GM18526 (cell line): ENCODE results near the gene BTG3.

ENCODE experiments used
- POLR2A ChIP-seq: IDR thresholded peaks from 3 replicates; pipeline ENCODE4 v1.6.1; 2011; ENCODE audit not compliant: insufficient read length; ENCODE audit errors: extremely low read depth

BTG3 gene

GRCh38 chr21:17610911-17611310 is 1.8 kb downstream of the BTG3 start:
- TF ChIP-seq POLR2A, result no peak

GRCh38 chr21:17609681-17610080 is 3.0 kb downstream of the BTG3 start:
- TF ChIP-seq POLR2A, result no peak

GRCh38 chr21:17607684-17608083 is 5.0 kb downstream of the BTG3 start:
- no peak for TF ChIP-seq POLR2A

GRCh38 chr21:17602874-17603273 is 9.8 kb downstream of the BTG3 start:
- TF ChIP-seq POLR2A, result no peak

GRCh38 chr21:17598437-17598836 is 14.3 kb downstream of the BTG3 start:
- TF ChIP-seq POLR2A, result no peak

GRCh38 chr21:17597680-17598079 is 15.0 kb downstream of the BTG3 start:
- no peak for TF ChIP-seq POLR2A

GRCh38 chr21:17590430-17590829 is 22.3 kb downstream of the BTG3 start:
- no peak for TF ChIP-seq POLR2A

- TF ChIP-seq POLR2A, result no peak
These were observed 26.7 kb downstream of the BTG3 start for GRCh38 chr21:17585875-17586450.

GRCh38 chr21:17583898-17584297 is 28.8 kb downstream of the BTG3 start:
- TF ChIP-seq POLR2A, result no peak

- no peak for TF ChIP-seq POLR2A
These were observed 32.4 kb downstream of the BTG3 start for GRCh38 chr21:17580319-17580718.

GRCh38 chr21:17578876-17579275 is 33.8 kb downstream of the BTG3 start:
- no peak for TF ChIP-seq POLR2A

- TF ChIP-seq POLR2A, result no peak
These were observed 34.5 kb downstream of the BTG3 start for GRCh38 chr21:17578162-17578561.

GRCh38 chr21:17577701-17578100 is 35.0 kb downstream of the BTG3 start:
- no peak for TF ChIP-seq POLR2A

- TF ChIP-seq POLR2A, result no peak
These were observed 36.4 kb downstream of the BTG3 start for GRCh38 chr21:17576080-17576835.

GRCh38 chr21:17575076-17575475 is 37.6 kb downstream of the BTG3 start:
- no peak for TF ChIP-seq POLR2A

GRCh38 chr21:17572431-17572830 is 40.3 kb downstream of the BTG3 start:
- TF ChIP-seq POLR2A, result no peak

GRCh38 chr21:17570786-17571185 is 41.9 kb downstream of the BTG3 start:
- TF ChIP-seq POLR2A, result no peak

- no peak for TF ChIP-seq POLR2A
These were observed 52.2 kb downstream of the BTG3 start for GRCh38 chr21:17560377-17561025.
